SK-N-SH (cell line): ENCODE data around the gene SV2B. TPM values are rescaled to one million over a fixed set of nuclear protein-coding genes. Genes with fewer than 3 reads are reported as not detected.

Experiments
- CTCF ChIA-PET: fragments of 300-600, 350-600 bp; formaldehyde crosslinking; extraction: SDS; loops from one replicate; lab custom pipeline; 2021; lab: Yijun Ruan, JAX
- POLR2A ChIA-PET: fragments of 350-600 bp; sonication (Branson Sonifier 250); formaldehyde crosslinking; extraction: SDS; loops from one replicate; lab custom pipeline; 2020; ENCODE audit warnings: antibody characterized with exemption, inconsistent platforms; lab: Yijun Ruan, JAX
- DNase-seq: peaks from one replicate; pipeline ENCODE4 v3.0.0; 2012
- H2AFZ ChIP-seq: fragments of 200-600 bp; sonication (generic); 2 replicates; pipeline ENCODE4 v1.8.1; 2016; ENCODE audit warnings: antibody characterized with exemption, mild to moderate bottlenecking, low read depth
- H3F3A ChIP-seq: fragments of 200-600 bp; sonication (generic); replicated peaks from 2 replicates; pipeline ENCODE3; 2016; ENCODE audit warnings: antibody characterized with exemption, mild to moderate bottlenecking; ENCODE audit not compliant: insufficient read depth
- H3K27ac ChIP-seq, 2 experiments: fragments of 200-500 bp in 1 of 2; fragments of 200-600 bp in 1 of 2; sonication (Bioruptor generic) in 1 of 2; sonication (generic), shearing (Covaris generic) in 1 of 2; 2 replicates each; pipeline versions ENCODE4 v1.5.1 to v1.6.1; 2014 to 2016; ENCODE audit warnings: low read depth in 2 of 2, inconsistent platforms in 1 of 2, low read length in 1 of 2, mild to moderate bottlenecking in 1 of 2, mixed read lengths in 1 of 2
- H3K27me3 ChIP-seq: fragments of 200-600 bp; sonication (generic), shearing (Covaris generic); 2 replicates; pipeline ENCODE4 v1.6.1; 2016; ENCODE audit warnings: mixed run types; ENCODE audit not compliant: insufficient read depth
- H3K36me3 ChIP-seq, 2 experiments: fragments of 200-500 bp in 1 of 2; fragments of 200-600 bp in 1 of 2; sonication (Bioruptor generic) in 1 of 2; sonication (generic) in 1 of 2; replicated peaks in 1 of 2; 2 replicates each; pipeline versions ENCODE3 to v1.5.1; 2014 to 2016; ENCODE audit warnings: low read length in 1 of 2, mild to moderate bottlenecking in 1 of 2; ENCODE audit not compliant: insufficient read depth in 2 of 2, control insufficient read depth in 1 of 2
- H3K4me1 ChIP-seq, 2 experiments: fragments of 200-500 bp in 1 of 2; fragments of 200-600 bp in 1 of 2; sonication (Bioruptor generic) in 1 of 2; sonication (generic), shearing (Covaris generic) in 1 of 2; 2 replicates each; pipeline versions ENCODE4 v1.5.1 to v1.6.1; 2014 to 2016; ENCODE audit warnings: low read depth in 1 of 2, low read length in 1 of 2, mixed run types in 1 of 2; ENCODE audit not compliant: insufficient read depth in 2 of 2, control insufficient read depth in 1 of 2
- H3K4me2 ChIP-seq: fragments of 200-600 bp; sonication (generic), shearing (Covaris generic); 2 replicates; pipeline ENCODE4 v1.6.1; 2017; ENCODE audit warnings: mixed run types
- H3K4me3 ChIP-seq, 2 experiments: fragments of 200-500 bp in 1 of 2; fragments of 200-600 bp in 1 of 2; sonication (Bioruptor generic) in 1 of 2; sonication (generic), shearing (Covaris generic) in 1 of 2; 2 replicates each; pipeline versions ENCODE4 v1.5.1 to v1.8.1; 2014 to 2016; ENCODE audit warnings: low read depth in 2 of 2, inconsistent platforms in 1 of 2, low read length in 1 of 2, mild to moderate bottlenecking in 1 of 2, mixed read lengths in 1 of 2, moderate library complexity in 1 of 2
- H3K79me2 ChIP-seq: fragments of 200-600 bp; sonication (generic); 2 replicates; pipeline ENCODE4 v1.8.1; 2017; ENCODE audit warnings: mild to moderate bottlenecking; ENCODE audit not compliant: insufficient read depth
- H3K9ac ChIP-seq: fragments of 200-600 bp; sonication (generic); 2 replicates; pipeline ENCODE4 v1.6.1; 2017; ENCODE audit warnings: mixed run types
- H3K9me2 ChIP-seq: fragments of 200-600 bp; sonication (generic); 2 replicates; pipeline ENCODE4 v1.6.1; 2017; ENCODE audit warnings: mixed run types
- H3K9me3 ChIP-seq: fragments of 200-600 bp; sonication (generic); 2 replicates; pipeline ENCODE4 v1.6.1; 2017; ENCODE audit warnings: mixed run types, mild to moderate bottlenecking, moderate library complexity
- H4K20me1 ChIP-seq: fragments of 200-600 bp; sonication (generic); 2 replicates; pipeline ENCODE4 v1.6.1; 2017; ENCODE audit warnings: mild to moderate bottlenecking, mixed run types; ENCODE audit not compliant: insufficient read depth
- FOSL2 ChIP-seq: IDR thresholded peaks from 2 replicates; pipeline ENCODE4 v1.4.0; 2012; ENCODE audit warnings: low read depth, mild to moderate bottlenecking, moderate library complexity, borderline replicate concordance
- FOXM1 ChIP-seq: IDR thresholded peaks from 2 replicates; pipeline ENCODE4 v1.4.0; 2012; ENCODE audit warnings: low read depth, mild to moderate bottlenecking
- MEF2A ChIP-seq: IDR thresholded peaks from 2 replicates; pipeline ENCODE4 v1.4.0; 2012; ENCODE audit warnings: low read depth, borderline replicate concordance
- NFIC ChIP-seq: IDR thresholded peaks from 2 replicates; pipeline ENCODE4 v1.4.0; 2012; ENCODE audit warnings: borderline replicate concordance
- RCOR1 ChIP-seq: fragments of 150-350 bp; IDR thresholded peaks from 2 replicates; pipeline ENCODE4 v1.6.1; 2017; ENCODE audit warnings: antibody characterized with exemption, low read length
- SIN3A ChIP-seq: IDR thresholded peaks from 2 replicates; pipeline ENCODE4 v1.6.1; 2012; ENCODE audit warnings: low read depth, mild to moderate bottlenecking, low read length, moderate library complexity, borderline replicate concordance
- SMC3 ChIP-seq: IDR thresholded peaks from 2 replicates; pipeline ENCODE4 v1.6.1; 2012; ENCODE audit warnings: low read depth, low read length, improper control_type of control experiment
- TCF12 ChIP-seq: IDR thresholded peaks from 2 replicates; pipeline ENCODE4 v1.4.0; 2012
- WGBS: methylation state at CpG from one replicate; pipeline ENCODE4 v1.1.6; 2017; ENCODE audit warnings: low lambda C conversion rate; 5-methylcytosine and 5-hydroxymethylcytosine counted together
- polyA plus RNA-seq, 3 experiments: library from polyadenylated mRNA; depleted of rRNA; stranded (reverse); fragments of >200 nt; gene quantifications; 2 replicates each; pipeline ENCODE4 v1.2.3, GENCODE V29; 2012
- TF ChIP-seq, protein P1 (sequence below): fragments of 150-350 bp; IDR thresholded peaks from 2 replicates; pipeline ENCODE4 v1.6.1; 2017; ENCODE audit warnings: antibody characterized with exemption, low read length, low read depth, borderline replicate concordance
- TF ChIP-seq, protein P2 (sequence below): IDR thresholded peaks from 2 replicates; pipeline ENCODE4 v1.4.0; 2012; ENCODE audit warnings: low read depth, borderline replicate concordance
- TF ChIP-seq, protein P3 (sequence below): IDR thresholded peaks from 2 replicates; pipeline ENCODE4 v1.6.1; 2012; ENCODE audit warnings: mild to moderate bottlenecking, low read depth, low read length, moderate library complexity
- TF ChIP-seq, protein P4 (sequence below): fragments of 150-350 bp; IDR thresholded peaks from 2 replicates; pipeline ENCODE4 v1.6.1; 2016; ENCODE audit warnings: mild to moderate bottlenecking, low read depth, low read length

The SV2B gene
- polyA plus RNA-seq, 1 of the 3 experiments (the other 2 are of a cell fraction), result not detected

DNA sequence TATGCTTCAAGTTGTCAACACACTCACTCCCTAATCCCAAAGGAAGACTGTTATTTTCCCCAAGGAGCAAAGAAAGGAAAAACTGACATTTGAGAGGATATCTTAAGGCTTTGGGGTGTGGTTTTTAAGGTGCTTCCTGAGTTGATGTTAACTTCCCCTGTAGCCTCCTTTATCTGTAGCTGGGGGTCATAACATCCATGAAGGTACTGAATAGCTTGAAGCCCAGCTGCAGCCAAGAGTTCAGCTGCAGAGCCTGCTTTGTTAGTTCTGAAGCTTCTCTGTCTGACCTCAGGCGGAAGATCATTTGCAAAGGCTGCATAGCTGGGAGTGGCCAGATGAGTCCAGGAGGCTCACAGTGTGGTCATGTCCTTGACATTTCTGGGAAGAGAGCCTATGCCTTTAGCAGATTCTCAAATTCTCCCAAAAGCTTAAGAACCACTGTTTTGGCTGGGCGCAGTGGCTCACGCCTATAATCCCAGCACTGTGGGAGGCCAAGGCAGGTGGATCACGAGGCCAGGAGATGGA is 165.4 kb downstream of the SV2B start:
- Histone ChIP-seq H3K9ac (no peak overlapping the region), H3K9me2 (no peaks in the 10 kb centered on the region), H3K27ac (no peak overlapping the region), H2AFZ (no peak overlapping the region), H3K9me3 (no peaks in the 10 kb centered on the region), H3F3A (no peaks in the 10 kb centered on the region), H3K4me1 (no peaks in the 10 kb centered on the region), H3K79me2 (no peaks in the 10 kb centered on the region), H3K4me2 (no peak overlapping the region), H3K4me3 (no peak overlapping the region), H3K36me3 (no peaks in the 10 kb centered on the region), H4K20me1 (no peaks in the 10 kb centered on the region), H3K27me3 (no peaks in the 10 kb centered on the region; the same call in 1 of the 2 replicates)
- 58% methylated on average over 3 of the region's 4 CpGs for WGBS
- ChIA-PET POLR2A (no interaction called here), CTCF (interaction anchor here (0.9 to 4.0 kb wide), 5 partner anchors 17 to 308 kb away, joined by 3 to 22 read pairs (median 6); no protein-coding TSS in a partner anchor)
- no peak for DNase-seq
- TF ChIP-seq, protein P1, sequence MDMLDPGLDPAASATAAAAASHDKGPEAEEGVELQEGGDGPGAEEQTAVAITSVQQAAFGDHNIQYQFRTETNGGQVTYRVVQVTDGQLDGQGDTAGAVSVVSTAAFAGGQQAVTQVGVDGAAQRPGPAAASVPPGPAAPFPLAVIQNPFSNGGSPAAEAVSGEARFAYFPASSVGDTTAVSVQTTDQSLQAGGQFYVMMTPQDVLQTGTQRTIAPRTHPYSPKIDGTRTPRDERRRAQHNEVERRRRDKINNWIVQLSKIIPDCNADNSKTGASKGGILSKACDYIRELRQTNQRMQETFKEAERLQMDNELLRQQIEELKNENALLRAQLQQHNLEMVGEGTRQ, result no peak
- TF ChIP-seq, protein P2, sequence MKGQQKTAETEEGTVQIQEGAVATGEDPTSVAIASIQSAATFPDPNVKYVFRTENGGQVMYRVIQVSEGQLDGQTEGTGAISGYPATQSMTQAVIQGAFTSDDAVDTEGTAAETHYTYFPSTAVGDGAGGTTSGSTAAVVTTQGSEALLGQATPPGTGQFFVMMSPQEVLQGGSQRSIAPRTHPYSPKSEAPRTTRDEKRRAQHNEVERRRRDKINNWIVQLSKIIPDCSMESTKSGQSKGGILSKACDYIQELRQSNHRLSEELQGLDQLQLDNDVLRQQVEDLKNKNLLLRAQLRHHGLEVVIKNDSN, result no peak
- TF ChIP-seq SMC3 (no peak), FOSL2 (no peak), SIN3A (no peak), TCF12 (no peak), FOXM1 (no peak), MEF2A (no peak), NFIC (no peak), RCOR1 (no peak)
- TF ChIP-seq, protein P3, sequence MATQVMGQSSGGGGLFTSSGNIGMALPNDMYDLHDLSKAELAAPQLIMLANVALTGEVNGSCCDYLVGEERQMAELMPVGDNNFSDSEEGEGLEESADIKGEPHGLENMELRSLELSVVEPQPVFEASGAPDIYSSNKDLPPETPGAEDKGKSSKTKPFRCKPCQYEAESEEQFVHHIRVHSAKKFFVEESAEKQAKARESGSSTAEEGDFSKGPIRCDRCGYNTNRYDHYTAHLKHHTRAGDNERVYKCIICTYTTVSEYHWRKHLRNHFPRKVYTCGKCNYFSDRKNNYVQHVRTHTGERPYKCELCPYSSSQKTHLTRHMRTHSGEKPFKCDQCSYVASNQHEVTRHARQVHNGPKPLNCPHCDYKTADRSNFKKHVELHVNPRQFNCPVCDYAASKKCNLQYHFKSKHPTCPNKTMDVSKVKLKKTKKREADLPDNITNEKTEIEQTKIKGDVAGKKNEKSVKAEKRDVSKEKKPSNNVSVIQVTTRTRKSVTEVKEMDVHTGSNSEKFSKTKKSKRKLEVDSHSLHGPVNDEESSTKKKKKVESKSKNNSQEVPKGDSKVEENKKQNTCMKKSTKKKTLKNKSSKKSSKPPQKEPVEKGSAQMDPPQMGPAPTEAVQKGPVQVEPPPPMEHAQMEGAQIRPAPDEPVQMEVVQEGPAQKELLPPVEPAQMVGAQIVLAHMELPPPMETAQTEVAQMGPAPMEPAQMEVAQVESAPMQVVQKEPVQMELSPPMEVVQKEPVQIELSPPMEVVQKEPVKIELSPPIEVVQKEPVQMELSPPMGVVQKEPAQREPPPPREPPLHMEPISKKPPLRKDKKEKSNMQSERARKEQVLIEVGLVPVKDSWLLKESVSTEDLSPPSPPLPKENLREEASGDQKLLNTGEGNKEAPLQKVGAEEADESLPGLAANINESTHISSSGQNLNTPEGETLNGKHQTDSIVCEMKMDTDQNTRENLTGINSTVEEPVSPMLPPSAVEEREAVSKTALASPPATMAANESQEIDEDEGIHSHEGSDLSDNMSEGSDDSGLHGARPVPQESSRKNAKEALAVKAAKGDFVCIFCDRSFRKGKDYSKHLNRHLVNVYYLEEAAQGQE, result no peak
- TF ChIP-seq, protein P4, sequence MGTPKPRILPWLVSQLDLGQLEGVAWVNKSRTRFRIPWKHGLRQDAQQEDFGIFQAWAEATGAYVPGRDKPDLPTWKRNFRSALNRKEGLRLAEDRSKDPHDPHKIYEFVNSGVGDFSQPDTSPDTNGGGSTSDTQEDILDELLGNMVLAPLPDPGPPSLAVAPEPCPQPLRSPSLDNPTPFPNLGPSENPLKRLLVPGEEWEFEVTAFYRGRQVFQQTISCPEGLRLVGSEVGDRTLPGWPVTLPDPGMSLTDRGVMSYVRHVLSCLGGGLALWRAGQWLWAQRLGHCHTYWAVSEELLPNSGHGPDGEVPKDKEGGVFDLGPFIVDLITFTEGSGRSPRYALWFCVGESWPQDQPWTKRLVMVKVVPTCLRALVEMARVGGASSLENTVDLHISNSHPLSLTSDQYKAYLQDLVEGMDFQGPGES, result no peak
